ENCODE measurements around the gene TTC21A. TPM values are rescaled to one million over a fixed set of nuclear protein-coding genes. Genes with fewer than 3 reads are reported as not detected.

Gene TTC21A
- total RNA-seq, 1 donor from 2014 or later: 2.5 TPM

- DNase-seq: no peak
Measured at GRCh38 chr3:39099738-39100499, 7.6 kb upstream of the TTC21A start.

- DNase-seq: no peak
Measured at GRCh38 chr3:39100500-39100886, 7.0 kb upstream of the TTC21A start.

GRCh38 chr3:39101022-39101689 lies 6.3 kb upstream of the TTC21A start:
- DNase-seq: no peak

GRCh38 chr3:39102504-39103323 lies 4.8 kb upstream of the TTC21A start:
- DNase-seq: no peak

- no peak for DNase-seq
Measured at GRCh38 chr3:39103324-39103693, 4.2 kb upstream of the TTC21A start.

GRCh38 chr3:39103791-39104552 lies 3.5 kb upstream of the TTC21A start:
- DNase-seq: no peak

GRCh38 chr3:39104961-39105686 lies 2.4 kb upstream of the TTC21A start:
- DNase-seq: no peak

- no peak for DNase-seq
Measured at GRCh38 chr3:39105687-39106063, 1.8 kb upstream of the TTC21A start.

- no peak for DNase-seq
Measured at GRCh38 chr3:39106281-39106811, 1.1 kb upstream of the TTC21A start.

GRCh38 chr3:39106851-39107387 lies 561 bp upstream of the TTC21A start:
- no peak for DNase-seq

GRCh38 chr3:39108200-39108710 lies 775 bp downstream of the TTC21A start:
- DNase-seq: no peak

GRCh38 chr3:39109086-39109485 lies 1.6 kb downstream of the TTC21A start:
- no peak for DNase-seq

GRCh38 chr3:39110041-39110639 lies 2.7 kb downstream of the TTC21A start:
- DNase-seq: no peak

- DNase-seq: no peak
Measured at GRCh38 chr3:39112113-39112512, 4.6 kb downstream of the TTC21A start.

- DNase-seq: no peak
Measured at GRCh38 chr3:39112535-39112934, 5.1 kb downstream of the TTC21A start.

- no peak for DNase-seq
Measured at GRCh38 chr3:39113291-39113690, 5.8 kb downstream of the TTC21A start.

GRCh38 chr3:39114456-39114855 lies 7.0 kb downstream of the TTC21A start:
- DNase-seq: no peak

- DNase-seq: no peak
Measured at GRCh38 chr3:39115870-39116269, 8.4 kb downstream of the TTC21A start.

GRCh38 chr3:39118079-39118478 lies 10.6 kb downstream of the TTC21A start:
- no peak for DNase-seq

- DNase-seq: no peak
Measured at GRCh38 chr3:39118931-39119660, 11.6 kb downstream of the TTC21A start.

Measured in occipital lobe (tissue), 2 donors.